Uterine smooth muscle cell (primary cell): ENCODE measurements around the gene SLC34A3. TPM values are rescaled to one million over a fixed set of nuclear protein-coding genes. Genes with fewer than 3 reads are reported as not detected.

Experiments
- total RNA-seq: library from RNA; depleted of rRNA; stranded (reverse); fragments of >200 nt; gene quantifications from 2 replicates; pipeline ENCODE4 v1.2.3, GENCODE V29; 2014

Gene SLC34A3
- total RNA-seq, 1 donor from 2014 or later = not detected

Other genes with a start within 250 kb of the SLC34A3 start
- gene LCNL1, start 247.9 kb upstream of the SLC34A3 start, total RNA-seq = 0.66 and 6.4 TPM in 2 replicates
- gene PAXX, start 238.5 kb upstream of the SLC34A3 start, total RNA-seq = 23.9 and 25.1 TPM in 2 replicates
- gene CLIC3, start 234.3 kb upstream of the SLC34A3 start, total RNA-seq = 0.55 and 3.0 TPM in 2 replicates
- 19.0 and 31.7 TPM in 2 replicates for gene ABCA2, start 202.7 kb upstream of the SLC34A3 start, total RNA-seq
- gene FUT7, start 198.8 kb upstream of the SLC34A3 start, total RNA-seq = not detected in 2 replicates
- 13.3 and 20.9 TPM in 2 replicates for gene NPDC1, start 184.7 kb upstream of the SLC34A3 start, total RNA-seq
- gene ENTPD2, start 176.8 kb upstream of the SLC34A3 start, total RNA-seq = not detected in 2 replicates
- gene SAPCD2, start 160.3 kb upstream of the SLC34A3 start, total RNA-seq = 7.1 and 18.6 TPM in 2 replicates
- 28.3 and 33.1 TPM in 2 replicates for gene UAP1L1, start 153.4 kb upstream of the SLC34A3 start, total RNA-seq
- gene MAN1B1, start 143.9 kb upstream of the SLC34A3 start, total RNA-seq = 73.2 and 128 TPM in 2 replicates
- 45.3 and 86.1 TPM in 2 replicates for gene DPP7, start 116.2 kb upstream of the SLC34A3 start, total RNA-seq
- gene GRIN1, start 91.7 kb upstream of the SLC34A3 start, total RNA-seq = under 0.01 and 0.11 TPM in 2 replicates
- not detected in 2 replicates for gene LRRC26, start 60.9 kb upstream of the SLC34A3 start, total RNA-seq
- 0.25 TPM in 1 of 2 replicates, not detected in the other for gene TMEM210, start 58.8 kb upstream of the SLC34A3 start, total RNA-seq
- gene ANAPC2, start 42.3 kb upstream of the SLC34A3 start, total RNA-seq = 29.9 and 34.0 TPM in 2 replicates
- gene SSNA1, start 42.2 kb upstream of the SLC34A3 start, total RNA-seq = 60.9 and 82.4 TPM in 2 replicates
- 6.8 and 8.7 TPM in 2 replicates for gene TPRN, start 30.2 kb upstream of the SLC34A3 start, total RNA-seq
- 37.1 and 41.5 TPM in 2 replicates for gene TMEM203, start 25.3 kb upstream of the SLC34A3 start, total RNA-seq
- gene NDOR1, start 25.2 kb upstream of the SLC34A3 start, total RNA-seq = 2.6 and 4.8 TPM in 2 replicates
- gene RNF208, start 8.7 kb upstream of the SLC34A3 start, total RNA-seq = 0.11 and 0.25 TPM in 2 replicates
- 0.55 and 0.62 TPM in 2 replicates for gene CYSRT1, start 5.7 kb upstream of the SLC34A3 start, total RNA-seq
- 0.11 TPM in 1 of 2 replicates, not detected in the other for gene RNF224, start 3.4 kb upstream of the SLC34A3 start, total RNA-seq
- gene TUBB4B, start 10.4 kb downstream of the SLC34A3 start, total RNA-seq = 153 and 473 TPM in 2 replicates
- gene STPG3, start 20.4 kb downstream of the SLC34A3 start, total RNA-seq = not detected in 2 replicates
- 60.7 and 75.9 TPM in 2 replicates for gene NELFB, start 24.4 kb downstream of the SLC34A3 start, total RNA-seq
- gene TOR4A, start 46.8 kb downstream of the SLC34A3 start, total RNA-seq = 34.0 and 38.7 TPM in 2 replicates
- gene NRARP, start 71.4 kb downstream of the SLC34A3 start, total RNA-seq = 0.11 and 0.12 TPM in 2 replicates
- 6.5 and 19.5 TPM in 2 replicates for gene EXD3, start 192.3 kb downstream of the SLC34A3 start, total RNA-seq
- gene NOXA1, start 192.5 kb downstream of the SLC34A3 start, total RNA-seq = 0.22 and 1.00 TPM in 2 replicates
- under 0.01 and 0.12 TPM in 2 replicates for gene ENTPD8, start 210.5 kb downstream of the SLC34A3 start, total RNA-seq
- 16.9 and 28.0 TPM in 2 replicates for gene NSMF, start 228.4 kb downstream of the SLC34A3 start, total RNA-seq